Brain microvascular endothelial cell (primary cell): ENCODE data around the gene CNOT3.

Experiments used
- DNase-seq: peaks from one replicate; pipeline ENCODE4 v3.0.0-alpha.2; 2020
- H3K27ac ChIP-seq: fragments of 250-450 bp; sonication (Bioruptor Pico); 2 replicates; pipeline ENCODE4 v1.5.1; 2020; ENCODE audit warnings: mild to moderate bottlenecking, moderate library complexity
- H3K27me3 ChIP-seq: fragments of 250-450 bp; sonication (Bioruptor Pico); replicated peaks from 2 replicates; pipeline ENCODE4 v1.5.1; 2020; ENCODE audit warnings: mild to moderate bottlenecking
- H3K36me3 ChIP-seq: fragments of 250-450 bp; sonication (Bioruptor Pico); replicated peaks from 2 replicates; pipeline ENCODE4 v1.5.1; 2020; ENCODE audit warnings: mild to moderate bottlenecking
- H3K4me3 ChIP-seq: 2 replicates; pipeline ENCODE4 v1.5.1; 2011; ENCODE audit warnings: low read depth, mild to moderate bottlenecking, control low read depth, low read length, moderate library complexity
- in situ Hi-C: cut with HindIII; loops from 2 replicates; pipeline ENCODE4 v1.10.0; 2017; ENCODE audit warnings: low sequenced_read_pairs, low pct_ligation_motif_present
- TF ChIP-seq, protein P1 (sequence below): IDR thresholded peaks from 2 replicates; pipeline ENCODE4 v1.5.1; 2011; ENCODE audit warnings: low read depth, mild to moderate bottlenecking, moderate library complexity, low read length, control low read depth, inconsistent platforms; ENCODE audit errors: missing control alignments

The CNOT3 gene

GRCh38 chr19:54115109-54116063, 22.2 kb upstream of the CNOT3 start, which contains the start of the genes PRPF31 and TFPT:
Gene PRPF31, plus strand, starts transcription at chr19:54115754. Its CDS starts 2,525 bp downstream, at chr19:54118279.
Gene TFPT, minus strand, starts transcription at chr19:54115657. Its CDS starts 388 bp downstream, at chr19:54115269.
- TF ChIP-seq, protein P1, sequence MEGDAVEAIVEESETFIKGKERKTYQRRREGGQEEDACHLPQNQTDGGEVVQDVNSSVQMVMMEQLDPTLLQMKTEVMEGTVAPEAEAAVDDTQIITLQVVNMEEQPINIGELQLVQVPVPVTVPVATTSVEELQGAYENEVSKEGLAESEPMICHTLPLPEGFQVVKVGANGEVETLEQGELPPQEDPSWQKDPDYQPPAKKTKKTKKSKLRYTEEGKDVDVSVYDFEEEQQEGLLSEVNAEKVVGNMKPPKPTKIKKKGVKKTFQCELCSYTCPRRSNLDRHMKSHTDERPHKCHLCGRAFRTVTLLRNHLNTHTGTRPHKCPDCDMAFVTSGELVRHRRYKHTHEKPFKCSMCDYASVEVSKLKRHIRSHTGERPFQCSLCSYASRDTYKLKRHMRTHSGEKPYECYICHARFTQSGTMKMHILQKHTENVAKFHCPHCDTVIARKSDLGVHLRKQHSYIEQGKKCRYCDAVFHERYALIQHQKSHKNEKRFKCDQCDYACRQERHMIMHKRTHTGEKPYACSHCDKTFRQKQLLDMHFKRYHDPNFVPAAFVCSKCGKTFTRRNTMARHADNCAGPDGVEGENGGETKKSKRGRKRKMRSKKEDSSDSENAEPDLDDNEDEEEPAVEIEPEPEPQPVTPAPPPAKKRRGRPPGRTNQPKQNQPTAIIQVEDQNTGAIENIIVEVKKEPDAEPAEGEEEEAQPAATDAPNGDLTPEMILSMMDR, result no peak
- Histone ChIP-seq H3K27me3 (no peaks in the 10 kb centered on the region), H3K27ac (peak within 1 kb of the TSS; percentile 91), H3K36me3 (peaks cover 30% of the 10 kb centered on the region), H3K4me3 (peak within 1 kb of the TSS; percentile 90)
- peak; percentile 99 for DNase-seq
- in situ Hi-C loops, result no loop called here

- DNase-seq, result no peak
- peaks cover 56% of the 10 kb centered on the region for H3K36me3 ChIP-seq
- no peaks in the 10 kb centered on the region for H3K27me3 ChIP-seq
- in situ Hi-C loops, result no loop called here
- no peak overlapping the region for H3K27ac ChIP-seq
- H3K4me3 ChIP-seq, result no peak overlapping the region
- TF ChIP-seq, protein P1, result no peak
Measured at GRCh38 chr19:54121259-54121658, 16.3 kb upstream of the CNOT3 start.

DNA sequence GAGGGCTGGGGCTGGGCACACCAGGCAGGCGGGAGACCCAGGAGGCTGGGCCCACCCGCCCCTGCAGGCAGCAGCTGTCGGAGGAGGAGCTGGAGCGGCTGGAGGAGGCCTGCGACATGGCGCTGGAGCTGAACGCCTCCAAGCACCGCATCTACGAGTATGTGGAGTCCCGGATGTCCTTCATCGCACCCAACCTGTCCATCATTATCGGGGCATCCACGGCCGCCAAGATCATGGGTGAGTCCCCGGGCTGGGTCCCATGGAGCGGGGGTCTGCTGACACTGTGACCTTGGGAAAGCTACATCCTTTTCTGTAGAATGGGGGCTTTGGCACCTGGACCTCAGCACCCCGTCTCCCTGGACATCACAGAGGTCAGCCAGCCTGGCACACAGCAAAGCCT, 13.9 kb upstream of the CNOT3 start:
- in situ Hi-C loops, result no loop called here
- H3K36me3 ChIP-seq, result peaks cover 63% of the 10 kb centered on the region
- no peak overlapping the region for H3K4me3 ChIP-seq

GRCh38 chr19:54124393-54124792, 13.2 kb upstream of the CNOT3 start:
- TF ChIP-seq, protein P1, result no peak
- in situ Hi-C loops, result no loop called here
- Histone ChIP-seq H3K27me3 (no peaks in the 10 kb centered on the region), H3K36me3 (peaks cover 63% of the 10 kb centered on the region), H3K4me3 (no peak overlapping the region), H3K27ac (no peak overlapping the region)
- no peak for DNase-seq

More for the DNA sequence above, 13.9 kb upstream of the CNOT3 start:
- H3K27ac ChIP-seq, result no peak overlapping the region
- no peak for DNase-seq
- TF ChIP-seq, protein P1, result no peak
- no peaks in the 10 kb centered on the region for H3K27me3 ChIP-seq

- in situ Hi-C loops, result no loop called here
- TF ChIP-seq, protein P1, result no peak
Measured at GRCh38 chr19:54125713-54126112, 11.8 kb upstream of the CNOT3 start.

More at GRCh38 chr19:54125713-54126112, 11.8 kb upstream of the CNOT3 start:
- Histone ChIP-seq H3K27me3 (no peaks in the 10 kb centered on the region), H3K36me3 (peaks cover 53% of the 10 kb centered on the region), H3K4me3 (no peak overlapping the region), H3K27ac (no peak overlapping the region)
- no peak for DNase-seq
